HFFc6 (cell line): ENCODE results near the gene GHR. TPM values are rescaled to one million over a fixed set of nuclear protein-coding genes. Genes with fewer than 3 reads are reported as not detected.
"Not testable (repeated sequence)": the region's sequence is repeated elsewhere in the genome, so short reads cannot be mapped to it uniquely, and the experiment has no call there.

Experiments used
- DNase-seq: peaks from one replicate; pipeline ENCODE4 v3.0.0-alpha.2; 2018
- H3K27ac Mint-ChIP-seq: 2 replicates; pipeline ENCODE4 v1.8.0; 2020; ENCODE audit warnings: mild to moderate bottlenecking, mixed read lengths
- H3K27me3 Mint-ChIP-seq: 2 replicates; pipeline ENCODE4 v1.8.0; 2021; ENCODE audit warnings: mild to moderate bottlenecking, moderate library complexity, mixed read lengths; ENCODE audit not compliant: insufficient read depth
- H3K36me3 Mint-ChIP-seq: 2 replicates; pipeline ENCODE4 v1.8.0; 2021; ENCODE audit warnings: low read depth, mixed read lengths
- H3K4me1 Mint-ChIP-seq: 2 replicates; pipeline ENCODE4 v1.8.0; 2020; ENCODE audit warnings: low read depth, mixed read lengths
- H3K4me3 Mint-ChIP-seq: 2 replicates; pipeline ENCODE4 v1.8.0; 2020; ENCODE audit warnings: mild to moderate bottlenecking, moderate library complexity, mixed read lengths
- H3K9me3 Mint-ChIP-seq: 2 replicates; pipeline ENCODE4 v1.8.0; 2020; ENCODE audit warnings: mild to moderate bottlenecking, mixed read lengths
- CTCF ChIP-seq: fragments of 200-600 bp; sonication (generic); IDR thresholded peaks from 2 replicates; pipeline ENCODE4 v1.5.0; 2021; ENCODE audit warnings: antibody characterized with exemption, mild to moderate bottlenecking
- total RNA-seq, 6 experiments: library from RNA; stranded (reverse); fragmentation: NEBNext Ultra II Directional; extraction: Animal tissue kit (Norgen Biotek cat#: 25700); gene quantifications; 2 replicates in 1 of 6; 3 replicates in 5 of 6; pipeline ENCODE4 v1.2.3, GENCODE V29; 2021

Gene GHR
- total RNA-seq, 6 experiments from 2014 or later: 1.3 to 2.1 (median 1.6) TPM

- Mint-ChIP-seq H3K4me1 (peaks cover 14% of the 10 kb centered on the region; the same call in 1 of the 2 replicates), H3K27ac (no peak overlapping the region), H3K9me3 (no peaks in the 10 kb centered on the region), H3K4me3 (no peak overlapping the region), H3K36me3 (no peaks in the 10 kb centered on the region), H3K27me3 (no peaks in the 10 kb centered on the region)
- no peak for TF ChIP-seq CTCF
- DNase-seq: no peak
Observed at GRCh38 chr5:42719034-42719433, 295.8 kb downstream of the GHR start.

GRCh38 chr5:42720251-42720650 is 297.0 kb downstream of the GHR start:
- H3K27ac Mint-ChIP-seq: no peak overlapping the region
- peaks cover 14% of the 10 kb centered on the region; the same call in 1 of the 2 replicates for H3K4me1 Mint-ChIP-seq
- no peaks in the 10 kb centered on the region for H3K27me3 Mint-ChIP-seq
- H3K36me3 Mint-ChIP-seq: no peaks in the 10 kb centered on the region
- TF ChIP-seq CTCF: no peak
- H3K4me3 Mint-ChIP-seq: no peak overlapping the region
- no peaks in the 10 kb centered on the region for H3K9me3 Mint-ChIP-seq
- no peak for DNase-seq

- DNase-seq: no peak
- Mint-ChIP-seq H3K9me3 (no peaks in the 10 kb centered on the region), H3K4me3 (no peak overlapping the region), H3K27me3 (no peaks in the 10 kb centered on the region), H3K27ac (no peak overlapping the region), H3K36me3 (no peaks in the 10 kb centered on the region), H3K4me1 (peaks cover 8% of the 10 kb centered on the region; the same call in 1 of the 2 replicates)
- TF ChIP-seq CTCF: no peak
Observed at GRCh38 chr5:42721484-42721883, 298.2 kb downstream of the GHR start.

GRCh38 chr5:42734531-42735058 is 311.4 kb downstream of the GHR start:
- not testable (repeated sequence) for H3K36me3 Mint-ChIP-seq, DNase-seq, H3K4me1 Mint-ChIP-seq, H3K27me3 Mint-ChIP-seq, H3K9me3 Mint-ChIP-seq, H3K27ac Mint-ChIP-seq, H3K4me3 Mint-ChIP-seq

GRCh38 chr5:42740920-42741319 is 317.7 kb downstream of the GHR start:
- Mint-ChIP-seq H3K27ac (no peak overlapping the region), H3K9me3 (no peaks in the 10 kb centered on the region), H3K4me1 (no peaks in the 10 kb centered on the region), H3K36me3 (no peaks in the 10 kb centered on the region), H3K4me3 (no peak overlapping the region), H3K27me3 (no peaks in the 10 kb centered on the region; the same call in 1 of the 2 replicates)
- TF ChIP-seq CTCF: no peak
- DNase-seq: no peak

GRCh38 chr5:42745426-42745825 is 322.2 kb downstream of the GHR start:
- TF ChIP-seq CTCF: peak; percentile 70
- H3K27ac Mint-ChIP-seq: no peak overlapping the region
- no peak overlapping the region for H3K4me3 Mint-ChIP-seq
- no peak for DNase-seq
- no peaks in the 10 kb centered on the region for H3K9me3 Mint-ChIP-seq
- H3K4me1 Mint-ChIP-seq: no peaks in the 10 kb centered on the region
- no peaks in the 10 kb centered on the region for H3K36me3 Mint-ChIP-seq
- peaks cover 5% of the 10 kb centered on the region for H3K27me3 Mint-ChIP-seq
